CD4-positive, alpha-beta T cell treated with Interleukin-2 at 100 ng/mL for 4 hours (primary cell): ENCODE results near the gene DAB2IP.
"Not testable (repeated sequence)": the region's sequence is repeated elsewhere in the genome, so short reads cannot be mapped to it uniquely, and the experiment has no call there.

Experiments
- DNase-seq: peaks from one replicate; pipeline ENCODE4 v3.0.0-alpha.2; 2020; ENCODE audit warnings: low spot score

DAB2IP gene

DNA sequence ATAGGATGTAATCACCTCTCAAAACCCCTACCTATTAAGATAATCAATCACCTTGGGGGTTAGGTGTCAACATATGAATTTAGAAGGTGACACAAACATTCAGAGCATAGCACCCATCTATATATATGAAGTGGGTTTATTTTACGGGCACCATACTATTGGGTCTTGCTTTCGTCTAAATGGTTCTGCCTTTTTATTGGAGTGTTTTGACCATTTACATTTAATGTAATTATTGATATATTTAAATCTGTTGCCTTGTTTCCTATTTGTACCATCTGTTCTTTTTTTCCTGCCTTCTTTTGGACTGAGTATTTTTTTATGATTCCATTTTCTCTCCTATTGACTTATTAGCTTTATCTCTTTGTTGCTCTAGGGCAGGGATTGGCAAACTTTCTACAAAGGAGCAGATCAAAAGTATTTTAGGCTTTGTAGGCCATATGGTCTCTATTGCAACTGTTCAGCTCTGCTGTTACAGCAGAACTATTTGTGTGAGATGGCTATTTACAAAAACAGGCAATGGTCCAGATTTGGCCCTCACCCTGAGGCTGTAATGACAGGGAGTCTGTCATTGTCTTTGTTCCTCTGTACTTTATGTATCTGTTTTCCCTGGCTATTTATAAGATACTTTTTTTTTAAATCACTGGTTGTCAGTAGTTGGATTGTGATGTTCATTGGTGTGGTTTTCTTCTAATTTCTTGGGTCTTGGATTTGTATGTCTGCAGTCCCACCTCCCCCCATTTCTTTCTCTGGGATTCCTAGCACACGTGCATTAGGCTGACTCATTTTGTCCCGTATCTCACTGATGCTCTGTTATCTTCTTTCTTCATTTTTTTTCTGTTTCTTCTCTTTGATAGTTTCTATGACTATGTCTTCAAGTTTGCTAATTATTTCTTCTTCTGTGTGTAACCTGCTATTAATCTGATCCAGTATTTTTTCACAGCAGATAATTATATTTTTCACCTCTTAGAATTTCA, 127.1 kb downstream of the DAB2IP start:
- no peak for DNase-seq

DNA sequence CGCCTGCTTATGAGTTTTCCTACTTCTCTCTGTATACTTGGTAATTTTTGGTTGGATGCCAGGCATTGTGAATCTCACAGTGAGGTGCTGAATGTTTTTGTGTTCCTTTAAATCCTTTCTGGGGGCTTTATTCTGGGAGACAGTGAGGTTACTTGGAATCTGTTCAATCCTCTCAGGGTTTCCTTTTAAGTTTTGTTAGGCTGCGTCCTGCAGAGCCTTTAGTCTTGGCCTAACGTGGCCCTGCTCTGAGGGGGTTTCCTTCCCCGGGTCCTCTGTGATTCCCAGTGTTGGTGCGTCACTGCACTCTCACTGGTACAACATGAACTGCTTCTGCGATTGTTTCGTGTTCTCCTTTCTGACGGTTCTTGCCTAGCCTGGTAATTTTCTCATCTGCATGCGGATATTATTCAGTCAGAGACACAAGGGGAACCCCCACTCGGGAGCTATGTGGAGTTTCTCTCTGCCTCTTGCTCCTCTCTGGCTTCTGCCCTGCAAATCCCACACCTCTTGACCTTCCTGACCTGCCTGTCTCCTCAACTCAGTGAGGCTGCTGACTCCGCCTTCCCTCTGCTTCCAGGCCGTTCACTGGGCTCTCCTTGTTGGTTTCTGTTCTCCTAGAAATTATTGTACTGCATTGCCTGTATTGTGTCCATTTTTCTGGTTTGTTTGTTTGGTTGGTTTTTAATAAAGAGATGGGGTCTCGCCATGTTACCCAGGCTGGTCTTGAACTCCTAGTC, 128.1 kb downstream of the DAB2IP start:
- DNase-seq: no peak

DNA sequence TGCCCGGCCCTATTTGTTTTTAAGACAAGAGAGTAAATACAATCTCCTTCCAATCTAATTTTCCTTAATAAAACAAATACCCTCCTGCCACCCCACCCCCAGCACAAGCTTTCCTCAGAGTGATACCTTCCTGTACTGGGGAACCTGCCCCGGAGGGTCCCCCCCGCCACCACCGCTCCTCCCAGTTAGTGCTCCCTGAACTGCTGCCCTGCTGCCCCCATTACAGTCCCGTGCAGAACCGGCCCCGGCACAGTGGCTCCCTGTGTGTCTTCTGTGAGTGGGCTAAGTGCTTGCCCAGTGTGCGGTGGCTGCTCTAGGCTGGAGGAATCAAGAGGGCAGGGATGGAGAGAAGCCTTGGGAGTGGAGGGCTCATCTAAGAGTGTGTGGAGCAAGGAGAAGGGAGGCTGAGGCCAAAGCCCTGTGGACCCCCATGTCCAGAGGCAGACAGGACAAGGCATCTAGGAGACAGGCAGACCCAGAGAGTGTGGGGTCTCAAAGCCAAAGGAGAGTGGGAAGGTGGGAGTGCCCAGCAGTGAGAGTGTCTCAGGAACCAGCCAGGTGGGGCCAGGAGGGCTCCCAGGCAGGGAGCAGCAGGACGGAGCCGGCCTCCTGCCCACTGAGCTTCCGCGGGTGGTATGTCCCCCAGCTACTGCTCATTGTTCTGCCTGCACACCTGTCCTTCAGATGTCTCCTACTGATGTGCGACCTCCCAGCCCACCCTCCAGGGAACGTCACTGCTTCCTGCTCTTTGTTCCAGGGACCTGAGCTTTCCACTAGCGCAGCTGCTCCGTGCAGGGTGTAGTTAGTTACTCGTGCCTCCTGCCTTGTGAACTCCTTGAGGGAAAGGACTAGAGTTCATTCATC, 129.0 kb downstream of the DAB2IP start:
- DNase-seq: no peak

DNA sequence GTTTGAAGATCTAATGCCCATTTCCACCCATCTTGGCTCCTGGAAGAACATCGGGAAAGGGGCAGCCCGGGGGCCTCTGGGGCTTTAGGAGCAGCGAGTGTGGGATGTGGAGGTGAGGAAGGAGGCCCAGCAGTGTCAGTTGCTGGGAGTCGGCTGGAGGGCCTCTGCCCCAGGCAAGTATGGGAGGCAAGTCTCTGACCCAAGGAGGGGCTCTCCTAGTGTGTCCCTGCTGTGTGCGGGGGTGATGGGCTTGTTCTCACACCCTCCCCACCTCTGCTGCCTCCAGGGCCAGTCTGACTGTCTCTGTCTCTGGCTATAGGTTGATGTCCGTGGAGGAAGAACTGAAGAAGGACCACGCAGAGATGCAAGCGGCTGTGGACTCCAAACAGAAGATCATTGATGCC, 129.7 kb downstream of the DAB2IP start:
- DNase-seq: no peak

DNA sequence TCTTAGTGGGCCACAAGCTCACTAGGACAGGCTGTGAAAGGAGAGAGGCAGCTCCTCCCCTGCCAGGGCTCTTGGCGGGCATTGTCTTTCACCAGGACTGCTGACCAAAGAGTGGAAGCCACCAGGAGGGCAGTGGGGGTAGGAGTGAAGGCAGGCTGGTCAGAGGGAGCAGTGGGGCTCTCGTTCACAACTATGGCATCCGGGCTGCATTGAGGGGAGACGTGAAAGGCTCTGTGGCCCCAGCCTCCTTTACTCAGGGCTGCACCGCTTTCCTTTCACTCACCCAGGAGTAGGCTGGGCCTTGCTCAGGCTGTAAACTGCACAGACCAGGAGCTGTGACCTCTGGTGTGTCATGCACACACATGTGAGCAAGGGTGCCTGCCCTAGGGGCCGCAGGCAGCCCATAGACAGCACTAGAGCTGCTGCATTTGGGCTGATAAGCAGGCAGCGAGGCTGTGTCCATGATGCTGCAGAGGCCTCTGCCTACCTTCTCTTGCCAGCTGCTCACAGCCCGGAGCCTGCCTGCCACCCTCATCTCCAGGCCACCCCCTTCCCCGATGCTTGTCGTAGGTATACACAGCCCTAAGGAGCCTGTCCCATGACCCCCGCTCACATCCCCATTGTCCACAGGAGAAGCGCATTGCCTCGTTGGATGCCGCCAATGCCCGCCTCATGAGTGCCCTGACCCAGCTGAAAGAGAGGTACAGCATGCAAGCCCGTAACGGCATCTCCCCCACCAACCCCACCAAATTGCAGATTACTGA, 130.4 kb downstream of the DAB2IP start:
- no peak for DNase-seq

DNA sequence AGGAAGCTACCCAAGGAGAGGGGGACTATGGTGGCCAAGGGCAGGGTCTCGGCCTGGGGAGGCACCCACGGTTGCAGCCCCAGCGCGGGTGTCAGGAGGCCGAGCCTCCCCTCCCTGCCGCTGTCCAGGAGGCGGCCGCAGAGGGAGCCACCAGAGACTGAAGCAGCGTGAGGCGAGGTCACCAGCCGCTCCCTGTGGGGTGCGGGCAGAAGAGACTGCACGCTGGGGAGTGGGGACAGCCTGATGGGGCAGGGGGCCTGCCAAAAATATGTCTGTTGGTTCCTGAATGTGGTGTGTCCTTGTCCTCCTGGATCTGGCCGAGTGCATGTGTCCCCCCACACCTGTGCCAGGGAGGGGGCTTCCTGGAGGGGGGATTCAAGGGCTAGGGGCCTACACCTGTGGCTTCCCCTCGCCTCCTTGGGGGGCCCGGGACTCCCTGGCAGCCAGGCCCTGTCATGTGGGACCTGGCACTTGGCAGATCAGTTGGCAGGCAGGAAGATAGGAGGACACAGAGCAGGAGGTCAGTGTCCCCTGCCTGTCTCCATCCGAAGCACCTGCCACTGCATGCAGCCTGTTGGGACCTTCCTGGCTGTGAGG, 131.2 kb downstream of the DAB2IP start:
- no peak for DNase-seq

DNA sequence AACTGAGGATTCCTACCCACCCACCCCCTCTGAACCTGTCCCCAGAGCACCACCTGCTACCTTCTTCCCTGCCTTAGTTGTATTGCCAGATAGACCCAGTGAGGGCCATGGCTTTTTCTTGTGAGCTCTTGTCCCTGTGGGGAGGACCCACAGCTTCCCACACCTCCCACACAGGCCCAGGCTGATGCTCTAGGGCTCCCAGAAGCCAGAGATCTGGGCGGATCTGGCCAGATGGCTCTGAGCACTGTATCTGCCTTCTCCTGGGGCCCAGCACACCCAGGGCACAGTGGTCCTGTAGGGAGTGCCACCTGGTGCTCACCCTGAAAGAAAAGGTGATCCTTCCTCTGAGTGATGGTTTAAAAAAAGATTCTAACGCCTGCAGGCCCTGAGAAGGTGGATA, 131.7 kb downstream of the DAB2IP start:
- no peak for DNase-seq

DNA sequence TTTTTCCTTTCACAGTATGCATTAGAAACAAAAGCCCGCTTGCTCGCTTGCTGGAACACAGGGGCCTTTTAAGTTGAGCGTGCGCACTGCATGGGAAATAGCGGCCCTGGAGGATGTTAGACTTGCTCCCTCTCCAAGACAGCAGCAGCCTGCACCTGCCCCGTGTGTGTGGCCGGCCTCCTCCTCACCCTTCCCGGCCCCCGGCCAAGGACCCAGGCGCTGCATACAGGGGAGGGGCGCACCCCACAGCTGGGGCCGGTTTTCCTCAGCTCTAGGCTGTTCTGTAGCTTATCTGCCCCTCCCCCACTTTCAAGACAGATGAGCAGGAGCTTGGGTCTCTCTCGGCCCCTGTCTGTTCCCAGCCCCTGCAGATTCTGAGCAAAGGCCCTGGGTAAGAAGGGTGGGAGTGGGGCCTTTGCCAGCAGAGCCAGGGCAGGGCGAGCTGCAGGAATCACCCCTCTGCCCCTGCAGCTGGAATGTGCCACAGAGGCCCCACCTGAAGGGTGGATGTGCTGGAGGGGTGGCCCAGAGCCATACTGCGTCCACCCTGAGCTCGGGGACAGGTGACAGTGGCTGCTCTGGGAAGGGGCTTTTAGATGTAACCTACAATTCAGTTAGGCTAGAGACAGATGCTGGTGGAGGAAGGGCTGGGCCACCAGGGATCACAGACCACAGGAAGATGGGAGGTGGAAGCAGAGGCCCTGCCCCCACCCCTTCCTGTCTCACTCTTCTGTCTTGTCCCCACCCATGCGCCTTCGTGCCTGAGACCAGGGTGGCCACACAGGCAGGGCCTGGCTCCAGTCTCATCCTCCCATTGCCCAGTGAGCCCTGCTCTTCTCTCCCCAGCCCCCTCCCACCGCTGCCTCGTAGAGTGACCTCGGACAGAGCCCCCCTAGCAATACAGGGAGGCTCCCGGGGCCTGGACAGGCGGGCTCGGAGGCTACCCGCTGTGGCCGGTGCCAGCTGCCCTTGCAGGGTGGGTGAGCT, 132.4 kb downstream of the DAB2IP start:
- DNase-seq: no peak

DNA sequence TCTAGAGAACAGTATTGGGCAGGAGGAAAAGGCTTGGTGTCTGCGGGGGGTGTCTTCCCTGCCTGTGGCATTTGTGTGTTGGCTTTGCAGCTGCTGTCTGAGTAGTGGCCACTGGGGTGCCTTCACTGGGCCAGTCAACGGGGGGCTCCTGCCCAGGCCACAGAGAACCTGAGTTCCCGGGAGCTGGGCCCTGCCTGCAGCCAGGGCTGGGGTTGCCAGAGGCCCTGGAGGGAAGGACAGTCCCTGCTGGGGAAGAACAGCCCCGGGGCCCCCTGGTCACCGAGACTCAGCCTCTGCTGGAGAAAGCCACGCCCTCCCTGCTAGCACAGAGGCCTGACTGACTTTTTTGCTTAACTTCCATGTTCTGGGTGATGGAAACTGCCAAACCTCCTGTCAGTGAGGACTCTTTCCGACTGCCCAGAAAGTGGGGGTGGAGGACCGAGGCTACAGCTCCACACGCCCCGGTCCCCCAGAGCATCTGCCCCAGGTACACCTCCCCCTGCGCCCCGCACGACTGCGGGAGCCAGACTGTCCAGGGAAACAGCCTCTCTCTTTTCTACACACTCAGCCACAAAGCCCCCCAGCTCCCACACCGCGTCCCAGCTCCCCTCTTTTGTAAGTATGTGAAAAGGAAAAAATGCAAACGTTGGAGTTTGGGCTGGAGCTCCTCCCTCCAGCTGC, 133.4 kb downstream of the DAB2IP start:
- DNase-seq: no peak

DNA sequence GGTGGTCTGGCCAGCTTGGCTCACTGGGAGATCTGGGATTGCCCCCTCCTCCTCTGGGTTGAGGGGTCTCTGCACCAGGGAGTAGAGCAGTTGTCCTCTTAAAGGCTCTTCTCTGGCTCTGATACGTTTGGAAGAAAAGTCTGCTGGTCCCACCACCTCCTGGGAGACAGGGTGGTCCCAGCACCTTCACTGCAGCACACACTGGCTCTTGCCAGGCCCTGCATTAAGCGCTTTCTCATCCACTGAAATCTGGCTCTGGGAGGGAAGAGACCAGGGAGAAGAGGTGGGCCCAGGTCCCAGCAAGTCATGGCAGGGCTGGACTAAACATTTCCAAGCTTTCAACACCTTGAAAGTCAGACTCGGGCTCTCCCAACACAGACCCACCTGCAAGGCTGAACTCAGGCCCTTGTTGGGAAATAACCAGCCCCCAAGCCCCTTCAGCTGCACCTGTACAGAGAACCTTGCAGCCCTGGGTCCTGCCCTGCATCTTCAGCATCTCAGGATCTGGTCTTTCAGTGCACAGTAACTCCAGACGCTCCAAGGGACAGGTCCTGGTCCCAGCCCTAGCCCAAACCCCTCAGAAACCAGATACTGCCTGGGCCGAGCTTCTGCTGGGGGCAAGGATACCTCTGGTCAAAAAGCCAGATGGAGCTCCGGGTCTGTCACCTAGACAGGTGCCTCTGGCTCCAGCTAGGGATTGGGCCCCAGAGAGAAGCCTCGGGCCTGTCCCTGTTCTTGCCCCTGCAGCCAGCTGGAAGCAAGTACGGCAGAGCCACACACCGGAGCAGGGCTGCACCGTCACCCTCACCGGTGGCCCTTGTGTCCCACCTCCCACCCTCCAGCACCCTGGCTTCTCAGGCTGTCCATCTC, 134.5 kb downstream of the DAB2IP start:
- no peak for DNase-seq

DNA sequence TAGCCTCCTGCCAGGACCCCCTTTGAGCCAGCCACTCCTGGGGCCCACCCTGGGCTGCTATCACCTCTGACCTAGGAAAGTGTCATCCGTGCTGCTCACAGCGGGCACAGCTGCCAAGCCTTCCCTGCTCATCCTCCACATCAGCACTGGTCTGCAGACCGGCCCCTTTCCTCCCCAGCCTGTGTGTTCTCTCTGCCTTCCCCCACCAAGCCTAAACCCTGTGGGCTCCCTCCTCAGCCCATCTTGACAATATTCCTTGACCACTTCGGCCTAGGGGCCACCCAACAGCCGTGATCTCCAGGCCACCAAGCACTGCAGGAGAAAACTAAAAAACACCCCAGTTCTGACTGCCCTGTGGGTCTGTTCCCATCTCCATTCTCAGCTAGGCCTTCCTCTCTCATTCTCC, 135.1 kb downstream of the DAB2IP start:
- DNase-seq: no peak

DNA sequence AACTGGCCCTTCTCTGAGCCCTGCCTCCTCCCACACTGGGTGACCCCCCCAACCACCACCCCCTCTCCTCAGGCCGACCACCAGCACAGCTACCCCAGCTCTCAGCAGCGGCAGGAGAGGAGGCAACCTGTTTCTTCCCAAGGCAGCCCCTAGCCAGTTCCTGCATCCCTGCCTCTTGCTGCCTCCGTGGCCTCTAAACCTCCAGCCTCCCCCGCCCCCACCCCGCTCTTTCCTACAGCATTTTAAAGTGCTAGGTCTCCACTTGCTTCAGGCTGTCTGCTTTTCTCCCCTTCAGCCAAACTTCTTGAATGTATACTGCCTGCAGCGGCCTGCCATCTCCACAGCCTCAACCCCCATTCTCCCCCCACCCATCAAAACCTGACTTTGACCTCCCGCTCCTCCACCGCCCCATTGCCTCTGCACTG, 135.6 kb downstream of the DAB2IP start:
- no peak for DNase-seq

DNA sequence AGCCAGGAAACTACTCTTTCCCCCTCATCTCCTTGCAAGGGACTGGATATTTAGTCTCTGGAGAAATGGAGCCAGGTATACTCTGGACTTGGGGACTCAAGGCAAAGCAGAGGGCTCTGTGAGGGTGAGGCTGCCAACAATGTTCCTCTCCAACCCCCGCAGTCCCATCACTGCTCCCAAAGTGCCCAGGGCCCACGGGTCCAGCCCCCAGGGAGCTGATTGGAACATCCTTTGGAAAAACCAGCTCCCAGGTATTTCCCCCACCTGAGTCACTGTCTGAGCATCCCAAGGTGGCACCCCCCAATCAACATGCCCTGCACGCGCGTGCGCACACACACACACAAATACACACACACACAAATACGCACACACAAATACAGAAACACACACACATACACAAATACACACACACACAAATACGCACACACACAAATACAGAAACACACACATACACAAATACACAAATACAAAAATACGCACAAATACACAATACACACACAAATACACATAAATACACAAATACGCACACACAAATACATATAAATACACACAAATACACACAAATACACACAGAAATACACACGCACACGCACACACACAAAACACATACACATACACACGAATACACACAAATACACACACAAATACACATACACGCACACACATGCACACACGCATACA, 137.4 kb downstream of the DAB2IP start:
- DNase-seq: no peak

DNA sequence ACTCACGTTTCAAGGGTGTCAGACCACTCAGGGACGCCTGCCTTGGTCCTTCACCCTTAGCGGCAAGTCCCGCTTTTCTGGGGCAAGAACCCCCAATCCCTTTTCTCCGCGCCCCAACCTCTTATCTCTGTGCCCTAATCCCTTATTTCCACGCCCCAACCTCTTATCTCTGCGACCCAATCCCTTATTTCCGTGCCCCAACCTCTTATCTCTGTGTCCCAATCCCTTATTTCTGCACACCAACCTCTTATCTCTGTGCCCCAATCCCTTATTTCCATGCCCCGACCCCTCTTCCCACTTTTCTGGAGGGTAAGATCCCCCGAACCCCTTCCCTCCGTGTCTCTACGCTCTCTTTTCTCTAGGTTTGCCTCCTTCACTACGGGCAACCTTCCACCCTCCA, 139.4 kb downstream of the DAB2IP start:
- no peak for DNase-seq

DNA sequence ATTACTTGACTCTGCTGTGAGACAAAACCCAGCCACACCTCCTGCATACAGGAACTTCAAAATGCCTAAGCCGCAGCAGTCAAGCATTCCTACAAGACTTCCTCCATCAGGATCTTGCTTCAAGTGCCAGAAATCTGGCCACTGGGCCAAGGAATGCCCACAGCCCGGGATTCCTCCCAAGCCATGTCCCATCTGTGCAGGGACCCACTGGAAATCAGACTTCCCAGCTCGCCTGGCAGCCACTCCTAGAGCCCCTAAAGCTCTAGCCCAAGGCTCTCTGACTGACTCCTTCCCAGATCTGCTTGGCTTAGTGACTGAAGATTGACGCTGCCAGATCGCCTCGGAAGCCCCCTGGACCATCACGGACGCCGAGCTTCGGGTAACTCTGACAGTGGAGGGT, 141.0 kb downstream of the DAB2IP start:
- not testable (repeated sequence) for DNase-seq

DNA sequence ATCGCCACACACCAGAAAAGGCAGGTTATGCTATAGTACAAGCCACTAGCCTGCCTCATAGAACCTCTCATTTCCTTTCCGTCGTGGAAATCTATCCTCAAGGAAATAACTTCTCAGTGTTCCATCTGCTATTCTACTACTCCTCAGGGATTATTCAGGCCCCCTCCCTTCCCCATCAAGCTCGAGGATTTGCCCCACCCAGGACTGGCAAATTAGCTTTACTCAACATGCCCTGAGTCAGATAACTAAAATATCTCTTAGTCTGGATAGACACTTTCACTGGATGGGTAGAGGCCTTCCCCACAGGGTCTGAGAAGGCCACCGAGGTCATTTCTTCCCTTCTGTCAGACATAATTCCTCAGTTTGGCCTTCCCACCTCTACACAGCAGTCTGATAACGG, 142.9 kb downstream of the DAB2IP start:
- not testable (repeated sequence) for DNase-seq

DNA sequence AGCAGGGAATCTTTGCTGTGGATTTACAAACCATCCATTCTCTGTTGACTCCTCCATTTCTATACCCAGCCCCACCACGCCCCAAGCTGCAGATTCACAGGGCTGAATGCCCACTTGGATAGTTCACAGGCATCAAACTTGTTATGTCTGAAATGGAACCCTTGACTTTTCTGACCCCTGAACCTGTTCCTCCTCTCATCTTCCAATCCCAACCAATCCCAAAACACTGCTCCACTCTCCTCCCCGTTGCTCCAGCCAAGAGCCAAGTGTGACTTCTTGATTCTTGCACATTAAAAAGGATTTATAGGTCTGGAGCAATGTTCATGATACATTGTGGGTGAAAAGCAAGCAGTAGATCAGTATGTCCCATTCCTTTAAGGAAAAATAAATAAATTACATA, 145.6 kb downstream of the DAB2IP start:
- DNase-seq: no peak

DNA sequence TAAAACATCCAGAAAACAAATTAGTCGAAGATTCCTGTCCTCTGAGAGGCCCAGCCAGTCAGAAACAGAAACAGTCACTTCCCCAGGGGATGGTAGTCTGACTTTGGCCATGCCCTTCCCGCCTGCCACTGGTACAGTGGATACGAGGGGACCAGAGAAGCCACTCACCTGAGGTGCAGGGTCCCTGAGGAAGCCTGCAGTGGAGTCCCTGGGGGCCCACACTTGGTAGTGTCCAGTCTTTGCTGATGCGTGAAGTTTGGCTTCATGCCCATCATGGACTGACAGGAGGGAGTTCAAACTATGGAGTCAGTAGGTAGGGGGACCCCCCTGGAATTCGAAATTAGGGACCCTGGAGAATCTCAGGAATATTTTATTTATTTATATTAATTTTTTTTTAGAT, 147.5 kb downstream of the DAB2IP start:
- no peak for DNase-seq
